AG10803 (cell line): ENCODE results near the gene GLIS1.

ENCODE experiments used
- DNase-seq: peaks from one replicate; pipeline ENCODE4 v3.0.0; 2010; ENCODE audit warnings: low read depth
- H3K4me3 ChIP-seq: 2 replicates; pipeline ENCODE4 v1.5.1; 2011; ENCODE audit warnings: mild to moderate bottlenecking, low read length, control low read depth
- TF ChIP-seq, protein P1 (sequence below): conservative IDR thresholded peaks from 2 replicates; pipeline ENCODE4 v1.5.1; 2011; ENCODE audit warnings: mild to moderate bottlenecking, low read length, control low read depth, inconsistent platforms

GLIS1 gene

DNA sequence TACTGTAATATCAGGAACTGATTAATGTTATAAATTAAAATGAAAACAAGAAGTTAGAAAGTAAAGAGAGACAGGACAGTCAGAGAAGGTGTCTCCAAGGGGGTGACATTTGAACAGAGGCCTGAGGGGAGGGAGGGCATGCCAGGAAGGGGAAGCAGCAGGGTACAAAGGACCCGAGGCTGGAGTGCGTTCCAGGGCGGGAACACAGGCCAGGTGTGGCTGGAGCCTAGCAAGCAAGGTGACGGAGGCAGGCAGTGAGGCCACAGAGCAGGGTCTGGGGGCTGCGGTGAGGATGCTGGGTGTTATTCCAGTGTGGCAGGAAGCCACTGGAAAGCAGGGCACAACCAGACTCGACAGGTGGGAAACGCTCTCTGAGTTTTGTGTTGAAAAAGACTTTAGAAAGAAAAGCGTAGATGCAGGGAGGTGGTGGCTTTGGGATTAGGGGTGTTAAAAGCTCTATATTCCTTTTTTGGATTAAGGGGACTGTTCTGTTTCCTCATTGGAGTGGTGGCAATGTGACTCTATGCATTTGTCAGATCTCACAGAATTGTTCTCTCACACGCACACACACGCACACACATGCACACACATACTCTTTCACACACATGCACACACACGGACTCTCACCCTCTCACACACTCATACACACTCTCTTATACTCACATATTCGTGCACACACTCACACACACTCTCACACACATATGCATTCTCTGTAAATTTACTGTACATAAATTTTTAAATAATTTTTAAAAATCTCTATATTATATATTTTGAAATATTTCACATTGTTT lies 124.5 kb downstream of the GLIS1 start:
- H3K4me3 ChIP-seq, result no peak overlapping the region
- no peak for DNase-seq
- TF ChIP-seq, protein P1, sequence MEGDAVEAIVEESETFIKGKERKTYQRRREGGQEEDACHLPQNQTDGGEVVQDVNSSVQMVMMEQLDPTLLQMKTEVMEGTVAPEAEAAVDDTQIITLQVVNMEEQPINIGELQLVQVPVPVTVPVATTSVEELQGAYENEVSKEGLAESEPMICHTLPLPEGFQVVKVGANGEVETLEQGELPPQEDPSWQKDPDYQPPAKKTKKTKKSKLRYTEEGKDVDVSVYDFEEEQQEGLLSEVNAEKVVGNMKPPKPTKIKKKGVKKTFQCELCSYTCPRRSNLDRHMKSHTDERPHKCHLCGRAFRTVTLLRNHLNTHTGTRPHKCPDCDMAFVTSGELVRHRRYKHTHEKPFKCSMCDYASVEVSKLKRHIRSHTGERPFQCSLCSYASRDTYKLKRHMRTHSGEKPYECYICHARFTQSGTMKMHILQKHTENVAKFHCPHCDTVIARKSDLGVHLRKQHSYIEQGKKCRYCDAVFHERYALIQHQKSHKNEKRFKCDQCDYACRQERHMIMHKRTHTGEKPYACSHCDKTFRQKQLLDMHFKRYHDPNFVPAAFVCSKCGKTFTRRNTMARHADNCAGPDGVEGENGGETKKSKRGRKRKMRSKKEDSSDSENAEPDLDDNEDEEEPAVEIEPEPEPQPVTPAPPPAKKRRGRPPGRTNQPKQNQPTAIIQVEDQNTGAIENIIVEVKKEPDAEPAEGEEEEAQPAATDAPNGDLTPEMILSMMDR, result no peak

DNA sequence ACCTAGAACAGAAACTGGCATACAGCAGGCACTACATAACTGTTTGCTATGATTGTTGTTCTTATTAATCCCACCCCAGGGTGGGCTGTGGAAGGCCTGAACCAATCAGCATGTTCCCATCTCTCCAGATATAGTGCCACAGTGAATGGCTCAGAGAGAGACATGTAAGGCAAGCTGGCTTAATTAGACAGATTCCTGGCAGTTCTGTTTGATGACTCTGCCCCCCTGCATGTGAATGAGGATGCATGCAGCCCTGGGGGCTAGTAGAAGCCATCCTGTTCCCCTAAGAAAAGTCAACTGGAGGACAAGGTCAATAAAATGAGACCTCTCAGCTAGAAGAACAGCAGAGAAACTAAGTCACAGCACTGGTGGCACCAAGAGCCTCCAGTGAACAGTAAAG lies 130.3 kb downstream of the GLIS1 start:
- TF ChIP-seq, protein P1, result no peak
- no peak for DNase-seq
- H3K4me3 ChIP-seq, result no peak overlapping the region

DNA sequence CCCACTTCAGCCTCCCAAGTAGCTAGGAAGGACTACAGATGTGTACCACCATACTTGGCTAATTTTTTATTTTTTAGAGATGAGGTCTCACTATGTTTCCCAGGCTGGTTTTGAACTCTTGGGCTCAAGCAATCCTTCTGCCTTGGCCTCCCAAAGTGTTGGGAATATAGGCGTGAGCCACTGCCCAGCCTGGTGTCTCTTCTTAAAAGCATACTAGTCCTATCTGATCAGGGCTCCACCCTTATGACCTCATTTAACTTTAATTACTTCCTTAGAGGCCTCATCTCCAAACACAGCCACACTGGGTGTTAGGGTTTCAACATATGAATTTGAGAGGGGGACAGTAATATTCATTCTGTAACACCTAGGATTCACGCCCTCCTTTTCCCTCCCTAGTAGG lies 130.9 kb downstream of the GLIS1 start:
- TF ChIP-seq, protein P1, result no peak
- no peak overlapping the region for H3K4me3 ChIP-seq
- no peak for DNase-seq

DNA sequence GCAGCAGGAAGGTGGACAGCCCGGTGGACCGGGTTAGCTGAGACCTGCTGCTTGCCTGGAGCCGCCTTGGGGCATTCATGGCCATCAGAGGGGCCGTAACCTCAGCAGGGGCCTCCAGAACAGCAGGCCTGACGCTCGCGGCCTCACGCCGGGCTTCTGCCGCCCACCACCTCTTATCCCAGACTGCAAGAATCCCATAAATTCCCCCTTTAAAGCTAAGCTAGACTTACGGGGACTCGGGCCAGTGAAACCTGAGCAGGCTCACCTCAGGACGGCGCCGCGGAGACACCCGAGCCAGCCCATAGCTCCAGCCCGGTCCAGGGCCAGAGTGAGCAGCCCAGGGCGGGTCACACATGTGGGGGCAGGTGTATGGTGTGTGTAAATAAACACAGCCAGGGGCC lies 132.3 kb downstream of the GLIS1 start:
- no peak for DNase-seq

DNA sequence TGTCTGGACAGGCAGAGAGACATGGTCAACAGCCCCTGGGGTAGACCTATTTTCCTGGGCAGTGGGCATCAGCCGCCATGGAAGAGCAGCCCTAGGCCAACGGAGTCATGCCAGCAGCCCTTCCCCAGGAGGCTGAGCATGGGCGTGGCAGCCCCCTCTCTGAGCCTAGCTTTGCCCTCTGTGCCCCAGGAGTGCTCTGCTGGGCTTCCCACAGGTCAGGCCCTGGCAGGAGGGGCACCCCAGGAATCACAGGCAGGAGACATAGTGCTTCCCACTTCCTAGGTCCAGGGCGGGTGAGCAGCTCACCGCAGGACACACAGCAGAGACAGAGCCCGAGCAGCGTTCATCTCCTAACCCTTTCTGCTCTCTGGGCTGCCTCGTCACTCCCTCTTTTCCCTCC lies 132.8 kb downstream of the GLIS1 start:
- DNase-seq, result no peak
- no peak overlapping the region for H3K4me3 ChIP-seq
- TF ChIP-seq, protein P1, result no peak

More for the DNA sequence above, 132.3 kb downstream of the GLIS1 start:
- no peak overlapping the region for H3K4me3 ChIP-seq
- TF ChIP-seq, protein P1, result no peak

DNA sequence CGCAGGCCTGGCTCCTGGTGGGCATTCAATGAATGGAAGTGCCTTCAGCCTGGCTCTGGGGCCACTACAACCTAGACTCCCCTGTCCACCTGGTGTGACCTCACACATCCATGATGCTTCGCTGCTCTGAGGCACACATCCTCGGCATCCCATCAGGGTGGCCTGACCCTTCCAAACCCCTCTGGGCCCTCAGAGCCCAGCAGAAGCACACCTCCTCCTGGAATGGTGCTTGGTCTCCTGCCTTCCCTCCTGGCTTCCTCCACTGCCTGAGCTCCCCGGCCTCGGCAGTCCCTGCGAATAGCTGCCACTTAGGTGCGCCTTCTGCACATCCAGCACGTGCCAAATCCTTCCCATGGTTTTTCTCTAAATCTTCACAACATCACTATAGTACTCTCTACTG lies 133.8 kb downstream of the GLIS1 start:
- no peak overlapping the region for H3K4me3 ChIP-seq
- no peak for DNase-seq
- TF ChIP-seq, protein P1, result no peak

DNA sequence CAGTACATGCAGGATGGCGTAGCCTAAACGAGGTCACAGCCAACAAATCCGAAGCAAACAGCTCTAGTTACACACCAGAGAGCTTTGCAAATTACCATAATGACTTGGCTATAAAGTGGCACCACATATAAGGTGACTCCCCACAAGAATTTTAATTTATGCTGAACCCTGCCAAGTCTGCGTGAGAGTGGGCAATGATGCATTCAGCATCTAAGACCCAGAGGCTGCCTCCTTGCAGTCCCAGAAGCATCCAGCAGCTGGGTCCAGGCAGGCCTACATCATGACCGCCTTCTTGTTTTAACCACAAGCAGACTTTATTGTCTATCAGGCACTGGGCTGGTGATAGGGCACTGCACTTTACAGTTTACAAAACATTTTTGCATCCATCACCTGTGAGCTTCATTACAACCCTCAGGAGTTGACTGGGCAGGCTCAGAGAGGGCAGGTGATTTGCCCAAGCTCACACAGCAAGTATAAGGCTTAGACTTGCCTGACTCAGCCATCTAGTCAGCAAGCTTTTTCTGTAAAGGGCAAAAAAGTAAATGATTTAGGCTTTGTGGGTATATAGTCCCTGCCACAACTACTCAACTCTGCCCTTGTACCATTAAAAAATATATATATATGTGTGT lies 134.6 kb downstream of the GLIS1 start:
- TF ChIP-seq, protein P1, result no peak
- DNase-seq, result no peak
- no peak overlapping the region for H3K4me3 ChIP-seq
